Pons (tissue), 1 donor: ENCODE measurements around the gene CYP3A5.
A peak's percentile ranks its signal among the peaks of the same experiment; 100 is the strongest.
"Not testable (repeated sequence)": the region's sequence is repeated elsewhere in the genome, so short reads cannot be mapped to it uniquely, and the experiment has no call there.

Source experiments
- DNase-seq: peaks from one replicate; pipeline ENCODE4 v3.0.0-alpha.2; 2016; ENCODE audit warnings: low spot score

CYP3A5 gene

GRCh38 chr7:99679400-99680191, at the start of gene CYP3A5:
Gene CYP3A5, minus strand, starts transcription at chr7:99679996. Its CDS starts 100 bp downstream, at chr7:99679896.
- peak; percentile 13 for DNase-seq

- DNase-seq, result no peak
These were observed 48.8 kb upstream of the CYP3A5 start for GRCh38 chr7:99728615-99729014.

GRCh38 chr7:99723201-99723600, 43.4 kb upstream of the CYP3A5 start:
- DNase-seq, result not testable (repeated sequence)

GRCh38 chr7:99720800-99721595, 41.2 kb upstream of the CYP3A5 start:
- no peak for DNase-seq

GRCh38 chr7:99719996-99720769, 40.4 kb upstream of the CYP3A5 start:
- no peak for DNase-seq

GRCh38 chr7:99713995-99714570, 34.3 kb upstream of the CYP3A5 start:
- no peak for DNase-seq

- no peak for DNase-seq
These were observed 30.2 kb upstream of the CYP3A5 start for GRCh38 chr7:99709838-99710578.

- DNase-seq, result no peak
These were observed 29.5 kb upstream of the CYP3A5 start for GRCh38 chr7:99709260-99709659.

- DNase-seq, result no peak
These were observed 27.3 kb upstream of the CYP3A5 start for GRCh38 chr7:99707096-99707495.

GRCh38 chr7:99699946-99700345, 20.1 kb upstream of the CYP3A5 start:
- DNase-seq, result no peak

GRCh38 chr7:99698867-99699730, 19.3 kb upstream of the CYP3A5 start:
- DNase-seq, result not testable (repeated sequence)

GRCh38 chr7:99694912-99695304, 15.1 kb upstream of the CYP3A5 start:
- DNase-seq, result no peak

GRCh38 chr7:99694201-99694911, 14.6 kb upstream of the CYP3A5 start:
- DNase-seq, result no peak

- no peak for DNase-seq
These were observed 13.8 kb upstream of the CYP3A5 start for GRCh38 chr7:99693427-99694200.

- no peak for DNase-seq
These were observed 13.3 kb upstream of the CYP3A5 start for GRCh38 chr7:99693100-99693426.

- DNase-seq, result not testable (repeated sequence)
These were observed 12.8 kb upstream of the CYP3A5 start for GRCh38 chr7:99692563-99692962.

GRCh38 chr7:99691658-99692057, 11.9 kb upstream of the CYP3A5 start:
- not testable (repeated sequence) for DNase-seq

GRCh38 chr7:99690918-99691317, 11.1 kb upstream of the CYP3A5 start:
- DNase-seq, result not testable (repeated sequence)
